T-helper 9 cell (primary cell): ENCODE measurements around the gene ERBIN.
"Not testable (repeated sequence)": the region's sequence is repeated elsewhere in the genome, so short reads cannot be mapped to it uniquely, and the experiment has no call there.

Experiments used
- DNase-seq: peaks from one replicate; pipeline ENCODE4 v3.0.0-alpha.2; 2020

ERBIN gene

GRCh38 chr5:66013397-66013796, 87.0 kb downstream of the ERBIN start:
- no peak for DNase-seq

- no peak for DNase-seq
These were observed 87.5 kb downstream of the ERBIN start for GRCh38 chr5:66013906-66014305.

- no peak for DNase-seq
These were observed 89.0 kb downstream of the ERBIN start for GRCh38 chr5:66015196-66015960.

GRCh38 chr5:66021585-66021984, 95.2 kb downstream of the ERBIN start:
- DNase-seq, result no peak

GRCh38 chr5:66039296-66039695, 112.9 kb downstream of the ERBIN start:
- DNase-seq, result no peak

DNA sequence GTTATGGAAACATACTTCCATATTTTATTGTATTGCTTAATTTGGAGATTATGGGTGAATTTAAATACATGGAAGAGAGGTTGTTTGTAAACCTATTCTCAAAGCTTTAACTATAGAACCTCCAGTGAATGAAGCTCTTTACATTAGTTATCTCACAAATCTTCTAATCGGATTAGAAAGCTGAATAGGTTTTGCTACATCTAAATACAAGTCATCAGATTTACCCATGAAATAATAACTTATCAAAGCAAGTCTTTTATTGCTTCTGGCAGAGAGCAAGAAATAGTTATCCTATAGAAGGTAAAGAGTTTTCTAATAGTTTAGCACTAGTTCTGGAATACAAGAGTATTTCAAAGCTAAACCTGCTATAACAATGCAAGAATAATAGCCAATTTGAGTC, 113.3 kb downstream of the ERBIN start:
- DNase-seq, result no peak

- no peak for DNase-seq
These were observed 115.3 kb downstream of the ERBIN start for GRCh38 chr5:66041627-66042026.

DNA sequence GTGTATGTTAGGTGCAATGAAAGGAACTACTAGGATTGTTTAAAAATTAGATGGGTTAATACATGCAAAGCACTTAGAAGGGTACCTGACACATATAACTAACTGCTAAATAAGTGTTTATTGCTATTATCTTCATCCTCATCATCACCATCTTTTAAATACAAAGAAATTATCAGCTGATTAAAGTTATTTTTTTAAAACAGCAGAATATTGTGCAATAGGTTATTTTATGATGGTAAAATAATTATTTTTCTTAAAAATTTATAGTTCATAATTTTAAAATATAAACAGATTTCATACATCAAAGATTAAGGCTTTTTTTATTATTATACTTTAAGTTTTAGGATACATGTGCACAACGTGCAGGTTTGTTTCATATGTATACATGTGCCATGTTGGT, 130.9 kb downstream of the ERBIN start:
- DNase-seq, result no peak

DNA sequence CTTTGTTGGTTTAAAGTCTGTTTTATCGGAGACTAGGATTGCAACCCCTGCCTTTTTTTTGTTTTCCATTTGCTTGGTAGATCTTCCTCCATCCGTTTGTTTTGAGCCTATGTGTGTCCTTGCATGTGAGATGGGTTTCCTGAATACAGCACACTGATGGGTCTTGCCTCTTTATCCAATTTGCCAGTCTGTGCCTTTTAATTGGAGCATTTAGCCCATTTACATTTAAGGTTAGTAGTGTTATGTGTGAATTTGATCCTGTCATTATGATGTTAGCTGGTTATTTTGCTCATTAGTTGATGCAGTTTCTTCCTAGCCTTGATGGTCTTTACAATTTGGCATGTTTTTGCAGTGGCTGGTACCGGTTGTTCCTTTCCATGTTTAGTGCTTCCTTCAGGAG, 134.9 kb downstream of the ERBIN start:
- not testable (repeated sequence) for DNase-seq

DNA sequence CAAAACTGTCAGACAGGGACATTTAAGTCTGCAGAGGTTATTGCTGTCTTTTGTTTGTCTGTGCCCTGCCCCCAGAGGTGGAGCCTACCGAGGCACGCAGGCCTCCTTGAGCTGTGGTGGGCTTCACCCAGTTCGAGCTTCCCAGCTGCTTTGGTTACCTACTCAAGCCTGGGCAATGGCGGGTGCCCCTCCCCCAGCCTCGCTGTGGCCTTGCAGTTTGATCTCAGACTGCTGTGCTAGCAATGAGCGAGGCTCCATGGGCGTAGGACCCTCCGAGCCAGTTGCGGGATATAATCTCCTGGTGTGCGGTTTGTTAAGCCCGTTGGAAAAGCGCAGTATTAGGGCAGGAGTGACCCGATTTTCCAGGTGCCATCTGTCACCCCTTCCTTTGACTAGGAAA, 136.7 kb downstream of the ERBIN start:
- not testable (repeated sequence) for DNase-seq

DNA sequence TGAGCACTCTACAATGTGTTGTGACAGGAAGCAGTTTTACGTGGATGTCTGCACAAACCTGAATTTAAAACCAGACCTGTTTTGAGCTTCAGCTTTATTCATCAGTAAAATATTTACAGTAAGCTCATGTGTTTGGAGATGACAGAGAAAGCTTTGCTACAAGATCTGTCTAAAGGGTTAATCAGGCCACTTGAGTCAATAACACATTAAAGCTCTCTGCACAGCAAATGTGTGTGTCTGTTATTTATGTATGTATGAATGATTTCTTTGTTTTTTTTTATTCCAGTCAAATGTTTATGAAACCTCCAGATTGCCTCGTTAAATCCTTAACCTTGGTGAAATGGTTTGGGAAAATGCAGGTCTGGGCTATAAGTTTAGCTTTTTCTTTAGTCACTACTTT, 140.5 kb downstream of the ERBIN start:
- DNase-seq, result no peak

DNA sequence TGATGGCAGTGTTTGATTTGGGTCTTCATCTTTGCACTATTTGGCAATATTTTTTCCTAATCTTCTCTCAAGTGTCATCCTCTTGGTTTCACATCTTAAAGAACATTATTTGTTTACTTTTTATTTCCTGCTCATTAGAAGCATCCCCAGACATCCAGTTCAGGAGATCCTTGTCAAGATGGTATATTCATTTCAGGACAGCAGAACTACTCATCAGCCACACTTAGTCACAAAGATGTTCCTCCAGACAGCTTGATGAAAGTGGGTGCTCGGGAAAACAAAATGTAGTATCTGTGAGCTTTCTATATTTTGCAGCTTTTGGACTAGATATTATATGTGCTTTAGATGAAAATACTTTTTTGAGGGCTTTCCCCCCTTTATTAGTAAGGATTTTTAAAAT, 145.7 kb downstream of the ERBIN start:
- no peak for DNase-seq

DNA sequence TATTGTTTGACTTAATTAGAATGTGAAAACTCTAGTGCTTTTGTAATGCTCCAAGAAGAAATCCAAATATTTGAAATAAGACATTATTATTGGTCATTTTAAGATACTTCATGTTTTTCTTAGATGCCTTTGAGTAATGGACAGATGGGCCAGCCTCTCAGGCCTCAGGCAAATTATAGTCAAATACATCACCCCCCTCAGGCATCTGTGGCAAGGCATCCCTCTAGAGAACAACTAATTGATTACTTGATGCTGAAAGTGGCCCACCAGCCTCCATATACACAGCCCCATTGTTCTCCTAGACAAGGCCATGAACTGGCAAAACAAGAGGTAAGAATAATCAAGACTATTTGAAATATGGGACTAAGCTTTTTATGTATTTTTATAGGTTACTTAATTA, 148.5 kb downstream of the ERBIN start:
- no peak for DNase-seq

GRCh38 chr5:66080664-66081063, 154.3 kb downstream of the ERBIN start:
- DNase-seq, result no peak

DNA sequence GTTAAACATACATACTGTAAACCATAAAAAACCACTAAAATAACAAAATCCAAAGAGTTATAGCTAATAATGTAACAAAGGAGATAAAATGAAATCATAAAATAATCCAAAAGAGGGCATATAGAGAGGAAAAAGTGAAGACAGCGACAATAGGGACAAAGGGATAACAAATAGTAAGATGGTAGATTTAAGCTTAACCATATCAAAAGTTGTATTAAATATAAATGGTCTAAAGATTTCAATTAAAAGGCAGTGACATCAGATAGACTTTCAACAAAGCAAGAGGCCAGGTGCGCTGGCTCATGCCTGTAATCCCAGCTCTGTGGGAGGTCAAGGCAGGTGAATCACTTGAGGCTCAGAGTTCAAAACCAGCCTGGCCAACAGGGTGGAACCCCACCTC, 163.0 kb downstream of the ERBIN start:
- DNase-seq, result no peak

GRCh38 chr5:66100851-66101250, 174.5 kb downstream of the ERBIN start:
- no peak for DNase-seq

- DNase-seq, result no peak
These were observed 186.8 kb downstream of the ERBIN start for GRCh38 chr5:66113160-66113559.

GRCh38 chr5:66118304-66118703, 191.9 kb downstream of the ERBIN start:
- no peak for DNase-seq

- no peak for DNase-seq
These were observed 196.1 kb downstream of the ERBIN start for GRCh38 chr5:66122379-66123034.

- DNase-seq, result no peak
These were observed 202.8 kb downstream of the ERBIN start for GRCh38 chr5:66129144-66129543.

- no peak for DNase-seq
These were observed 204.1 kb downstream of the ERBIN start for GRCh38 chr5:66130493-66130892.
